PC-3 (cell line): Measurements from ENCODE around the gene SOBP. TPM values are rescaled to one million over a fixed set of nuclear protein-coding genes. Genes with fewer than 3 reads are reported as not detected.
"Not testable (repeated sequence)": the region's sequence is repeated elsewhere in the genome, so short reads cannot be mapped to it uniquely, and the experiment has no call there.

Experiments
- ATAC-seq: fragments of 200-7000 bp; cut with Tn5 transposase; 2 replicates; pipeline ENCODE4 v1.9.1; 2020; ENCODE audit warnings: mild to moderate bottlenecking, moderate library complexity
- BruUV-seq: library from RNA; stranded (reverse); fragments of 400-500 nt; replicated peaks from 2 replicates; lab custom pipeline; 2021; lab: Mats Ljungman, UMichigan
- CTCF ChIA-PET: fragments of 300-600 bp; sonication (Branson Sonifier 250); formaldehyde crosslinking; loops from one replicate; lab custom pipeline; 2022; ENCODE audit warnings: antibody characterized with exemption; lab: Charles Lee
- POLR2A ChIA-PET: fragments of 300-600 bp; sonication (Branson Sonifier 250); formaldehyde crosslinking; loops from one replicate; lab custom pipeline; 2022; ENCODE audit warnings: antibody characterized with exemption; ENCODE audit not compliant: unreplicated experiment; lab: Charles Lee
- DNase-seq: peaks from one replicate; pipeline ENCODE4 v3.0.0-alpha.2; 2015
- H2AFZ ChIP-seq: fragments of 300-600 bp; sonication (generic); 2 replicates; pipeline ENCODE4 v1.6.0; 2016; ENCODE audit warnings: antibody characterized with exemption, low read length
- H3F3A ChIP-seq: fragments of 300-600 bp; sonication (generic); one replicate; pipeline ENCODE4 v1.6.0; 2017; ENCODE audit warnings: antibody characterized with exemption, low read length, control low read depth, mild to moderate bottlenecking; ENCODE audit not compliant: unreplicated experiment
- H3K27ac ChIP-seq: fragments of 300-600 bp; sonication (generic); 2 replicates; pipeline ENCODE4 v1.5.1; 2016; ENCODE audit warnings: mild to moderate bottlenecking, low read length
- H3K27me3 ChIP-seq: fragments of 300-600 bp; sonication (generic); 2 replicates; pipeline ENCODE4 v1.6.1; 2016; ENCODE audit warnings: low read length, mixed read lengths
- H3K36me3 ChIP-seq: fragments of 300-600 bp; sonication (generic); 2 replicates; pipeline ENCODE4 v1.6.1; 2016; ENCODE audit warnings: low read depth, mixed run types, low read length, mixed read lengths
- H3K4me1 ChIP-seq: fragments of 300-600 bp; sonication (generic); 2 replicates; pipeline ENCODE4 v1.5.1; 2016; ENCODE audit warnings: low read length; ENCODE audit not compliant: insufficient read depth
- H3K4me2 ChIP-seq: fragments of 300-600 bp; sonication (generic); 2 replicates; pipeline ENCODE4 v1.6.0; 2016; ENCODE audit warnings: low read length
- H3K4me3 ChIP-seq: fragments of 300-600 bp; sonication (generic); 2 replicates; pipeline ENCODE4 v1.5.1; 2016; ENCODE audit warnings: mild to moderate bottlenecking, low read length, mixed read lengths
- H3K79me2 ChIP-seq: fragments of 300-600 bp; sonication (generic); 2 replicates; pipeline ENCODE4 v1.6.1; 2017; ENCODE audit warnings: low read length, mixed read lengths
- H3K9ac ChIP-seq: fragments of 300-600 bp; sonication (generic); 2 replicates; pipeline ENCODE4 v1.6.0; 2016; ENCODE audit warnings: mild to moderate bottlenecking, low read length
- H3K9me2 ChIP-seq: fragments of 300-600 bp; sonication (generic); replicated peaks from 2 replicates; pipeline ENCODE4 v1.6.1; 2016; ENCODE audit warnings: mixed run types, low read length, mixed read lengths
- H3K9me3 ChIP-seq: fragments of 300-600 bp; sonication (generic); 2 replicates; pipeline ENCODE4 v1.6.1; 2016; ENCODE audit warnings: low read length, mixed read lengths
- H4K20me1 ChIP-seq: fragments of 300-600 bp; sonication (generic); 2 replicates; pipeline ENCODE4 v1.6.1; 2016; ENCODE audit warnings: low read length, mixed read lengths
- EZH2 ChIP-seq: fragments of 300-600 bp; sonication (generic); IDR thresholded peaks from one replicate; pipeline ENCODE4 v1.6.1; 2017; ENCODE audit warnings: antibody characterized with exemption, mild to moderate bottlenecking, low read length; ENCODE audit not compliant: unreplicated experiment
- EZH2phosphoT487 ChIP-seq: fragments of 300-600 bp; sonication (generic); IDR thresholded peaks from 2 replicates; pipeline ENCODE4 v1.6.1; 2018; ENCODE audit warnings: mild to moderate bottlenecking, antibody characterized with exemption, low read length, borderline replicate concordance
- intact Hi-C: fragments of 100-400 bp; cut with micrococcal nuclease; formaldehyde crosslinking; loops from 2 replicates; pipeline ENCODE4 v1.9.0; 2023
- total RNA-seq: library from RNA; depleted of rRNA; stranded (reverse); fragments of >200 nt; gene quantifications from 2 replicates; pipeline ENCODE4 v1.2.3, GENCODE V29; 2014
- TF ChIP-seq, protein P1 (sequence below): fragments of 300-600 bp; sonication (generic); conservative IDR thresholded peaks from 2 replicates; pipeline ENCODE4 v1.5.1; 2017; ENCODE audit warnings: antibody characterized with exemption, low read depth, mild to moderate bottlenecking, low read length

SOBP gene
- total RNA-seq, 1 experiment from 2014 or later, result 0.15 TPM

DNA sequence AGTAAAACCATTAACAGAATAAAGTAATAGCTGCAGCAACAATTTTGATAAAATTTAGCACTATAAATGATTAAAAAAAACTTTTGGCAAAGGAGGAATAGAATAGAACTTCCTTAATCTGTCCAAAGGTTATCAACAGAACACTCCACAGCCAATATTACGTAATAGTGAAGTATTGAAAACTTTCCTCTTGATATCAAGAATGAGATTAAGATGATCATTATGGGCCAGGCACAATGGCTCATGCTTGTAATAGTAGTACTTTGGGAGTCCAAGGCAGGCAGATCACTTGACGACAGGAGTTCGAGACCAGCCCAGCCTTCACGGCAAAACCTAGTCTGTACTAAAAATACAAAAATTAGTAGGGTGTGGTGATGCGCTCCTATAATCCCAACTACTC is 26.0 kb downstream of the SOBP start:
- Histone ChIP-seq H3K36me3 (no peaks in the 10 kb centered on the region), H3K9ac (no peak overlapping the region), H3K4me1 (no peaks in the 10 kb centered on the region), H3K27ac (no peak overlapping the region), H2AFZ (no peak overlapping the region), H3K4me3 (no peak overlapping the region), H3K79me2 (no peaks in the 10 kb centered on the region), H3K4me2 (no peak overlapping the region), H3F3A (no peaks in the 10 kb centered on the region), H4K20me1 (no peaks in the 10 kb centered on the region), H3K9me2 (no peaks in the 10 kb centered on the region), H3K9me3 (no peaks in the 10 kb centered on the region), H3K27me3 (no peaks in the 10 kb centered on the region)
- no TSS peak for BruUV-seq
- DNase-seq, result no peak
- intact Hi-C loops, result no loop called here
- ChIA-PET POLR2A (no interaction called here), CTCF (no interaction called here)
- TF ChIP-seq EZH2 (no peak), EZH2phosphoT487 (no peak)
- TF ChIP-seq, protein P1, sequence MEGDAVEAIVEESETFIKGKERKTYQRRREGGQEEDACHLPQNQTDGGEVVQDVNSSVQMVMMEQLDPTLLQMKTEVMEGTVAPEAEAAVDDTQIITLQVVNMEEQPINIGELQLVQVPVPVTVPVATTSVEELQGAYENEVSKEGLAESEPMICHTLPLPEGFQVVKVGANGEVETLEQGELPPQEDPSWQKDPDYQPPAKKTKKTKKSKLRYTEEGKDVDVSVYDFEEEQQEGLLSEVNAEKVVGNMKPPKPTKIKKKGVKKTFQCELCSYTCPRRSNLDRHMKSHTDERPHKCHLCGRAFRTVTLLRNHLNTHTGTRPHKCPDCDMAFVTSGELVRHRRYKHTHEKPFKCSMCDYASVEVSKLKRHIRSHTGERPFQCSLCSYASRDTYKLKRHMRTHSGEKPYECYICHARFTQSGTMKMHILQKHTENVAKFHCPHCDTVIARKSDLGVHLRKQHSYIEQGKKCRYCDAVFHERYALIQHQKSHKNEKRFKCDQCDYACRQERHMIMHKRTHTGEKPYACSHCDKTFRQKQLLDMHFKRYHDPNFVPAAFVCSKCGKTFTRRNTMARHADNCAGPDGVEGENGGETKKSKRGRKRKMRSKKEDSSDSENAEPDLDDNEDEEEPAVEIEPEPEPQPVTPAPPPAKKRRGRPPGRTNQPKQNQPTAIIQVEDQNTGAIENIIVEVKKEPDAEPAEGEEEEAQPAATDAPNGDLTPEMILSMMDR, result no peak
- ATAC-seq, result no peak

DNA sequence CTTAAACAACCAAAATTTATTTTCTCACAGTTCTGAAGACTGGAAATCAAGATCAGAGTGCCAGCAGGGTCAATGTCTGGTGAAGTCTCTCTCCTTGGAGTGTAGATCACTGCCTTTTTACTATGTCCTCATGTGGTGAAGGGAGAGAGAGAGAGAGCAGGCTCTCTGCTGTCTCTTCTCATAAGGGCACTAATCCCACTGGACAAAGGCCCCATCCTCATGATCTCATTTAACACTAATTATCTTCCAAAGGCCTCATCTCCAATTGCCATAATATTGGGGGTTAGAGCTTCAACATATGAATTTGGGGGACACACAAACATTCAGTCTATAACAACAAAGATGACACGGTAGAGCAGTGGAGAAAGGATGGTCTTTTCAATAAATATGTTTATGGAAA is 27.4 kb downstream of the SOBP start:
- Histone ChIP-seq H3K36me3 (no peaks in the 10 kb centered on the region), H3K27me3 (no peaks in the 10 kb centered on the region), H3K4me3 (no peak overlapping the region), H3K9me2 (no peaks in the 10 kb centered on the region), H3K79me2 (no peaks in the 10 kb centered on the region), H3K9ac (no peak overlapping the region), H2AFZ (no peak overlapping the region), H3F3A (no peaks in the 10 kb centered on the region), H3K4me2 (no peak overlapping the region), H3K4me1 (no peaks in the 10 kb centered on the region), H3K9me3 (no peaks in the 10 kb centered on the region), H4K20me1 (no peaks in the 10 kb centered on the region), H3K27ac (no peak overlapping the region)
- DNase-seq (no peak), ATAC-seq (no peak)
- ChIA-PET CTCF (no interaction called here), POLR2A (no interaction called here)
- TF ChIP-seq, protein P1, result no peak
- TF ChIP-seq EZH2phosphoT487 (no peak), EZH2 (no peak)
- no TSS peak for BruUV-seq
- intact Hi-C loops, result no loop called here

DNA sequence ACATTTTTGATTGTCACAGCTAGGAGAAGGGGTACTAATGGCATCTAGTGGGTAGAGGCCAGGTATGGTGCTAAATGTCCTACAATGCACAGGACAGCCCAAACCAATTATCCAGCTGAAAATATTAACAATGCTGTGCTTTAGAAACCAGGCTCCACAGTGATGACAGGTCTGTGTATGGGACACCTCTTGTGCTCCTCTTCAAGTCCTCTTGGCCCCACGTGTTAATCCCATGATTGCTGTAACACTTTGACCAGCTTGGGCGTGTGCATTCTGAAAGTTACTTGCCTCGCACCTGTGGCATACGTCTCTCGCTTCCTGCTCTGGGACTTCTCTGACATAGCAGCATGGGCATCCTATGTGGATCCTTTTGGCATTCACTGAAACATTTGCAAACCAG is 29.3 kb downstream of the SOBP start:
- H3K4me2 ChIP-seq, H3K4me3 ChIP-seq, H2AFZ ChIP-seq, CTCF ChIA-PET, H3F3A ChIP-seq, H3K9ac ChIP-seq, POLR2A ChIA-PET, H3K79me2 ChIP-seq, DNase-seq, H3K4me1 ChIP-seq, H3K9me2 ChIP-seq, H3K36me3 ChIP-seq, intact Hi-C loops, BruUV-seq, H3K9me3 ChIP-seq, ATAC-seq, H4K20me1 ChIP-seq, H3K27me3 ChIP-seq, H3K27ac ChIP-seq: not testable (repeated sequence)

DNA sequence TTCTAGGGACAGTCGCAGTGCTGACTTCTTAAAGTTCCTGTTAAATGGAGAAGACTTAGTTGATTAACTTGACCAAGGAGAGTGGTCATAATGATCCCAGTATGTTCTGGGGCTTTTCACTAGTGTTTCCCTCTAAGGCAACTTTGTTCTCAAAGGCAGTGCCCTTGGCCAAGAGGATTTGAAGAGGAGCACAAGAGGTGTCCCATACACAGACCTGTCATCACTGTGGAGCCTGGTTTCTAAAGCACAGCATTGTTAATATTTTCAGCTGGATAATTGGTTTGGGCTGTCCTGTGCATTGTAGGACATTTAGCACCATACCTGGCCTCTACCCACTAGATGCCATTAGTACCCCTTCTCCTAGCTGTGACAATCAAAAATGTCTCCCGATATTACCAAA is 30.8 kb downstream of the SOBP start:
- H3F3A ChIP-seq, H3K27ac ChIP-seq, H3K4me3 ChIP-seq, H3K9me2 ChIP-seq, intact Hi-C loops, ATAC-seq, H4K20me1 ChIP-seq, H3K79me2 ChIP-seq, H3K4me2 ChIP-seq, CTCF ChIA-PET, H3K9me3 ChIP-seq, H3K9ac ChIP-seq, BruUV-seq, H2AFZ ChIP-seq, DNase-seq, H3K4me1 ChIP-seq, POLR2A ChIA-PET, H3K36me3 ChIP-seq: not testable (repeated sequence)
- H3K27me3 ChIP-seq, result peaks cover 15% of the 10 kb centered on the region
